Smooth muscle cell (in vitro differentiated cells): ENCODE results near the gene PMS2. TPM values are rescaled to one million over a fixed set of nuclear protein-coding genes. Genes with fewer than 3 reads are reported as not detected.
"Not testable (repeated sequence)": the region's sequence is repeated elsewhere in the genome, so short reads cannot be mapped to it uniquely, and the experiment has no call there.

Source experiments
- DNase-seq: peaks from one replicate; lab custom pipeline; 2025; ENCODE audit not compliant: unreplicated experiment; lab: John Stamatoyannopoulos, UW
- H2AFZ ChIP-seq: fragments of 200-600 bp; sonication (generic); 2 replicates; pipeline ENCODE4 v1.6.0; 2016; ENCODE audit warnings: antibody characterized with exemption, low read depth, mild to moderate bottlenecking
- H3F3A ChIP-seq: fragments of 200-600 bp; sonication (generic); 2 replicates; pipeline ENCODE4 v1.6.0; 2017; ENCODE audit warnings: antibody characterized with exemption, low read depth
- H3K27ac ChIP-seq: fragments of 200-600 bp; sonication (generic); 2 replicates; pipeline ENCODE4 v1.5.1; 2016; ENCODE audit warnings: low read depth, mild to moderate bottlenecking
- H3K27me3 ChIP-seq: fragments of 200-600 bp; sonication (generic); 2 replicates; pipeline ENCODE4 v1.6.1; 2016; ENCODE audit warnings: low read depth, mild to moderate bottlenecking
- H3K36me3 ChIP-seq: fragments of 200-600 bp; sonication (generic); 2 replicates; pipeline ENCODE4 v1.5.1; 2016; ENCODE audit warnings: low read depth
- H3K4me1 ChIP-seq: fragments of 200-600 bp; sonication (generic); 2 replicates; pipeline ENCODE4 v1.5.1; 2016; ENCODE audit warnings: low read depth
- H3K4me2 ChIP-seq: fragments of 200-600 bp; sonication (generic); 2 replicates; pipeline ENCODE4 v1.6.0; 2016; ENCODE audit warnings: mild to moderate bottlenecking
- H3K4me3 ChIP-seq: fragments of 200-600 bp; sonication (generic); 2 replicates; pipeline ENCODE4 v1.5.1; 2016; ENCODE audit warnings: mild to moderate bottlenecking
- H3K79me2 ChIP-seq: fragments of 200-600 bp; sonication (generic); 2 replicates; pipeline ENCODE4 v1.6.0; 2016; ENCODE audit warnings: low read depth, mild to moderate bottlenecking
- H3K9ac ChIP-seq: fragments of 200-600 bp; sonication (generic); 2 replicates; pipeline ENCODE4 v1.6.0; 2016; ENCODE audit warnings: low read depth
- H3K9me3 ChIP-seq: fragments of 200-600 bp; sonication (generic); replicated peaks from 2 replicates; pipeline ENCODE4 v1.5.1; 2016; ENCODE audit warnings: low read depth
- H4K20me1 ChIP-seq: fragments of 200-600 bp; sonication (generic); 2 replicates; pipeline ENCODE4 v1.6.0; 2016; ENCODE audit warnings: low read depth
- CTCF ChIP-seq: fragments of 200-600 bp; sonication (generic); IDR thresholded peaks from 2 replicates; pipeline ENCODE4 v1.5.1; 2017; ENCODE audit warnings: borderline replicate concordance, mild to moderate bottlenecking, antibody characterized with exemption; ENCODE audit not compliant: insufficient read depth, poor library complexity, severe bottlenecking
- WGBS: methylation state at CpG from one replicate; pipeline ENCODE4 v1.1.7; 2016; ENCODE audit warnings: low lambda C conversion rate; 5-methylcytosine and 5-hydroxymethylcytosine counted together
- polyA plus RNA-seq: library from polyadenylated mRNA; unstranded; fragments of >200 nt; fragmentation: Nextera tagmentation; extraction: Ambion mirVana; gene quantifications from 2 replicates; pipeline ENCODE4 v1.2.1, GENCODE V29; 2016
- total RNA-seq: library from RNA; depleted of rRNA; stranded (reverse); fragments of >200 nt; gene quantifications from 2 replicates; pipeline ENCODE4 v1.2.3, GENCODE V29; 2014

PMS2 gene
- total and polyA plus RNA-seq, 2 experiments from 2014 or later = 5.4 to 8.8 TPM

- no peaks in the 10 kb centered on the region for H3K9me3 ChIP-seq
- no peaks in the 10 kb centered on the region for H3F3A ChIP-seq
- no peaks in the 10 kb centered on the region for H3K27me3 ChIP-seq
- peak; percentile 54 for TF ChIP-seq CTCF
- H3K27ac ChIP-seq = no peak overlapping the region
- H3K79me2 ChIP-seq = no peaks in the 10 kb centered on the region
- no peak overlapping the region for H2AFZ ChIP-seq
- H3K4me3 ChIP-seq = no peak overlapping the region
- no peaks in the 10 kb centered on the region for H4K20me1 ChIP-seq
- H3K4me2 ChIP-seq = no peak overlapping the region
- peaks cover 4% of the 10 kb centered on the region for H3K36me3 ChIP-seq
- H3K4me1 ChIP-seq = no peaks in the 10 kb centered on the region
- no peak for DNase-seq
- no peak overlapping the region for H3K9ac ChIP-seq
- WGBS = 75% methylated on average over 10 of the region's 10 CpGs
These were observed 11.5 kb downstream of the PMS2 start for GRCh38 chr7:5997210-5997808.

GRCh38 chr7:5987061-5987460 lies 21.8 kb downstream of the PMS2 start:
- H3K27ac ChIP-seq, H3K9ac ChIP-seq, H2AFZ ChIP-seq, H3F3A ChIP-seq, H4K20me1 ChIP-seq, H3K4me2 ChIP-seq, H3K79me2 ChIP-seq, H3K4me1 ChIP-seq, DNase-seq, H3K4me3 ChIP-seq, H3K27me3 ChIP-seq, H3K9me3 ChIP-seq, H3K36me3 ChIP-seq: not testable (repeated sequence)
- 95% methylated on average over 15 of the region's 15 CpGs for WGBS

- not testable (repeated sequence) for H3K36me3 ChIP-seq
These were observed 29.1 kb downstream of the PMS2 start for GRCh38 chr7:5979680-5980314.

GRCh38 chr7:5973580-5973979 lies 35.3 kb downstream of the PMS2 start:
- no CpG with 5 or more reads among the region's 8 CpGs for WGBS
- not testable (repeated sequence) for H3K4me2 ChIP-seq, H3K27me3 ChIP-seq, H3K4me3 ChIP-seq, DNase-seq, H4K20me1 ChIP-seq, H2AFZ ChIP-seq, H3K9ac ChIP-seq, H3K36me3 ChIP-seq, H3K79me2 ChIP-seq, H3K4me1 ChIP-seq, H3K9me3 ChIP-seq, H3F3A ChIP-seq, H3K27ac ChIP-seq

More at GRCh38 chr7:5979680-5980314, 29.1 kb downstream of the PMS2 start:
- not testable (repeated sequence) for H3K27ac ChIP-seq, DNase-seq, H3K9me3 ChIP-seq, H4K20me1 ChIP-seq, H3K4me3 ChIP-seq, H3F3A ChIP-seq, H3K79me2 ChIP-seq, H3K9ac ChIP-seq, H3K27me3 ChIP-seq, H3K4me1 ChIP-seq, H2AFZ ChIP-seq, H3K4me2 ChIP-seq
- WGBS = 72% methylated on average over 2 of the region's 12 CpGs

GRCh38 chr7:5970347-5970911 lies 38.4 kb downstream of the PMS2 start, which contains the start of gene RSPH10B:
Gene RSPH10B (minus strand): TSS chr7:5970689. CDS start chr7:5967116, 3,573 bp downstream.
- not testable (repeated sequence) for H4K20me1 ChIP-seq, H3F3A ChIP-seq, H3K9ac ChIP-seq, H2AFZ ChIP-seq, DNase-seq, H3K27ac ChIP-seq, H3K27me3 ChIP-seq, H3K36me3 ChIP-seq, H3K79me2 ChIP-seq, H3K4me1 ChIP-seq, H3K9me3 ChIP-seq, H3K4me3 ChIP-seq
- WGBS = 6% methylated on average over 30 of the region's 43 CpGs
- peak within 1 kb of the TSS; percentile 73 for H3K4me2 ChIP-seq

GRCh38 chr7:5963810-5964209 lies 45.0 kb downstream of the PMS2 start:
- not testable (repeated sequence) for H3K79me2 ChIP-seq, H3K27ac ChIP-seq, H2AFZ ChIP-seq, H3K27me3 ChIP-seq, H3K4me1 ChIP-seq, H3K4me3 ChIP-seq, H3F3A ChIP-seq, H3K36me3 ChIP-seq, H4K20me1 ChIP-seq, H3K9me3 ChIP-seq, DNase-seq, H3K4me2 ChIP-seq, H3K9ac ChIP-seq
- 75% methylated on average over 5 of the region's 7 CpGs for WGBS

- not testable (repeated sequence) for H4K20me1 ChIP-seq, H3K4me3 ChIP-seq, DNase-seq, H3K79me2 ChIP-seq, H3F3A ChIP-seq, H3K9me3 ChIP-seq, H3K27me3 ChIP-seq, H2AFZ ChIP-seq, H3K9ac ChIP-seq, H3K4me1 ChIP-seq, H3K36me3 ChIP-seq, H3K27ac ChIP-seq, H3K4me2 ChIP-seq
- WGBS = no CpG with 5 or more reads among the region's 13 CpGs
These were observed 45.6 kb downstream of the PMS2 start for GRCh38 chr7:5963205-5963604.
